A549 (cell line): ENCODE results near the gene POLR3G. TPM values are rescaled to one million over a fixed set of nuclear protein-coding genes. Genes with fewer than 3 reads are reported as not detected.
A peak's percentile ranks its signal among the peaks of the same experiment; 100 is the strongest.

Experiments used
- ATAC-seq, 2 experiments: fragments of 200-7000 bp in 1 of 2; fragments of >200 bp in 1 of 2; cut with Nextera tagmentation in 1 of 2; cut with Tn5 transposase in 1 of 2; 3 replicates each; pipeline versions ENCODE4 v1.8.0 to v1.9.1; 2018 to 2020; ENCODE audit warnings: mild to moderate bottlenecking in 1 of 2, moderate library complexity in 1 of 2
- CTCF ChIA-PET: fragments of 300-600 bp; sonication (Branson Sonifier 250); formaldehyde crosslinking; extraction: SDS; loops from one replicate; lab custom pipeline; 2021; ENCODE audit warnings: antibody characterized with exemption, inconsistent platforms; lab: Yijun Ruan, JAX
- POLR2A ChIA-PET: fragments of 350-600 bp; formaldehyde crosslinking; extraction: SDS; loops from one replicate; lab custom pipeline; 2021; ENCODE audit warnings: antibody characterized with exemption, inconsistent platforms; lab: Yijun Ruan, JAX
- DNase-seq, 2 experiments: peaks; one replicate each; pipeline versions ENCODE4 v3.0.0 to v3.0.0-alpha.2; 2011 to 2016; ENCODE audit warnings: low read depth in 1 of 2, low spot score in 1 of 2
- FAIRE-seq: peaks from 2 replicates; lab custom pipeline; 2011; peaks lifted over from hg19 to GRCh38; lab: Jason Lieb, UNC
- H3K27ac ChIP-seq, 2 experiments: fragments of >200 bp; sonication (Bioruptor Twin); formaldehyde crosslinking; 3 replicates each; pipeline ENCODE4 v1.5.1; 2016 to 2017
- H3K4me1 ChIP-seq: fragments of >200 bp; sonication (Bioruptor Twin); formaldehyde crosslinking; 3 replicates; pipeline ENCODE4 v1.6.1; 2016
- H3K4me2 ChIP-seq: fragments of >200 bp; sonication (Bioruptor Twin); formaldehyde crosslinking; 3 replicates; pipeline ENCODE4 v1.6.1; 2016
- H3K4me3 ChIP-seq: fragments of >200 bp; sonication (Bioruptor Twin); formaldehyde crosslinking; 3 replicates; pipeline ENCODE4 v1.5.1; 2016
- H3K9me3 ChIP-seq: fragments of >200 bp; sonication (Bioruptor Twin); formaldehyde crosslinking; 3 replicates; pipeline ENCODE4 v1.6.1; 2016
- BHLHE40 ChIP-seq: IDR thresholded peaks from 2 replicates; pipeline ENCODE4 v1.6.1; 2012; ENCODE audit warnings: low read depth, low read length, inconsistent platforms
- EHF ChIP-seq: fragments of 250-450 bp; sonication (Bioruptor Pico); IDR thresholded peaks from 2 replicates; pipeline ENCODE4 v1.5.0; 2020; ENCODE audit warnings: mild to moderate bottlenecking
- EP300 ChIP-seq, 2 experiments: fragments of >200 bp; sonication (Bioruptor Twin); formaldehyde crosslinking; IDR thresholded peaks; 2 replicates in 1 of 2; 3 replicates in 1 of 2; pipeline ENCODE4 v1.6.1; 2016 to 2017
- FOSB ChIP-seq: fragments of 250-450 bp; sonication (Bioruptor Pico); IDR thresholded peaks from 2 replicates; pipeline ENCODE4 v1.5.0; 2020; ENCODE audit warnings: mild to moderate bottlenecking, moderate library complexity
- FOSL2 ChIP-seq, 2 experiments: fragments of 450-650 bp in 1 of 2; fragments of >200 bp in 1 of 2; sonication (Bioruptor Twin) in 1 of 2; formaldehyde crosslinking; IDR thresholded peaks; 2 replicates each; pipeline versions ENCODE4 v1.5.0 to v1.6.1; 2016 to 2020; ENCODE audit warnings: mild to moderate bottlenecking in 1 of 2, moderate library complexity in 1 of 2
- HEYL ChIP-seq: fragments of 250-450 bp; sonication (Bioruptor Pico); IDR thresholded peaks from 2 replicates; pipeline ENCODE4 v1.8.0; 2021; ENCODE audit warnings: mild to moderate bottlenecking, moderate library complexity
- HOXA7 ChIP-seq: fragments of 250-450 bp; sonication (Bioruptor Pico); IDR thresholded peaks from 2 replicates; pipeline ENCODE4 v1.5.0; 2020; ENCODE audit warnings: mild to moderate bottlenecking, moderate library complexity
- HOXB5 ChIP-seq: fragments of 250-450 bp; sonication (Bioruptor Pico); IDR thresholded peaks from 2 replicates; pipeline ENCODE4 v1.5.0; 2020; ENCODE audit warnings: mild to moderate bottlenecking, moderate library complexity
- MAFK ChIP-seq: fragments of 450-650 bp; IDR thresholded peaks from 2 replicates; pipeline ENCODE4 v1.6.1; 2014; ENCODE audit not compliant: partially characterized antibody
- NR3C1 ChIP-seq: fragments of >200 bp; sonication (Bioruptor Twin); formaldehyde crosslinking; IDR thresholded peaks from 3 replicates; pipeline ENCODE4 v1.6.1; 2017
- POLR2AphosphoS2 ChIP-seq: conservative IDR thresholded peaks from 2 replicates; pipeline ENCODE4 v1.6.1; 2012; ENCODE audit warnings: low read length, improper control_type of control experiment, inconsistent platforms
- RAD21 ChIP-seq, 2 experiments: fragments of >200 bp in 1 of 2; sonication (Bioruptor Twin) in 1 of 2; formaldehyde crosslinking in 1 of 2; IDR thresholded peaks in 1 of 2; conservative IDR thresholded peaks in 1 of 2; 2 replicates in 1 of 2; 3 replicates in 1 of 2; pipeline ENCODE4 v1.6.1; 2012 to 2018; ENCODE audit warnings: inconsistent platforms in 1 of 2
- RARB ChIP-seq: fragments of 250-450 bp; sonication (Bioruptor Pico); IDR thresholded peaks from 2 replicates; pipeline ENCODE4 v1.8.0; 2021; ENCODE audit warnings: mild to moderate bottlenecking, moderate library complexity
- RCOR1 ChIP-seq: fragments of 150-350 bp; IDR thresholded peaks from 2 replicates; pipeline ENCODE4 v1.6.1; 2014; ENCODE audit warnings: antibody characterized with exemption, low read length, low read depth
- SMC3 ChIP-seq: fragments of >200 bp; sonication (Bioruptor Twin); formaldehyde crosslinking; IDR thresholded peaks from 3 replicates; pipeline ENCODE4 v1.6.1; 2018; ENCODE audit warnings: inconsistent platforms
- ZC3H11A ChIP-seq: fragments of 450-650 bp; IDR thresholded peaks from 2 replicates; pipeline ENCODE4 v1.6.1; 2014; ENCODE audit warnings: antibody characterized with exemption, mild to moderate bottlenecking
- ZFP36 ChIP-seq: fragments of 450-650 bp; IDR thresholded peaks from 2 replicates; pipeline ENCODE4 v1.6.1; 2014; ENCODE audit warnings: borderline replicate concordance; ENCODE audit not compliant: partially characterized antibody
- WGBS: methylation state at CpG from one replicate; pipeline ENCODE4 v1.1.6; 2017; ENCODE audit errors: missing lambda C conversion rate; 5-methylcytosine and 5-hydroxymethylcytosine counted together
- polyA plus RNA-seq, 4 experiments: library from polyadenylated mRNA; depleted of rRNA in 3 of 4; stranded (reverse); fragments of >200 nt; fragmentation: RNase III in 1 of 4; extraction: RNeasy Plus Mini Kit Qiagen cat#74134 plus additional on column Dnase treatment in 1 of 4; gene quantifications; 2 replicates in 3 of 4; 3 replicates in 1 of 4; pipeline ENCODE4 v1.2.3, GENCODE V29; 2011 to 2017
- TF ChIP-seq, protein P1 (sequence below): IDR thresholded peaks from 2 replicates; pipeline ENCODE4 v1.6.1; 2012
- TF ChIP-seq, protein P2 (sequence below): fragments of 150-350 bp; IDR thresholded peaks from 2 replicates; pipeline ENCODE4 v1.6.1; 2014; ENCODE audit warnings: low read depth, mild to moderate bottlenecking, low read length

The POLR3G gene
- polyA plus RNA-seq, 2 of the 4 experiments (the other 2 are of a cell fraction): 11.7 to 22.6 TPM

DNA sequence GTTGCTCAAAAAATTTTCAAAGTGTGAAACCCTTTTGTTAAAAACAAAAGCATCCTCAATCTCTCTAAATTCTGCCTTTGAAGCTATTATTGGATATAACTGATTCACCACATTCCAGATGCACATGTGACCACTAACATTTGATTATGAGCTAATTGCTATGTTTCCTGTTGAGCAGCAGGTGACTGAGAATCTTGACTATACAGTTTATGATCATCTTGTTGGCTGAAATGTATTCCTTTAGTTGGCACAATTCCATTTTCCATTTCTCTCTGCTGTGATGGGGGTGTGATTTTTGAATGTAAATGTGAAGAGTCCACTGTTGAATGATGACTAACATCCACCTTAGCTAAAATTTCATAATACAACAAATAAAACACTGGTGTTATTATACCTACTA is 44.0 kb downstream of the POLR3G start (continued):
- TF ChIP-seq FOSB (no peak), POLR2AphosphoS2 (no peak), HEYL (CRISPR knock-in tag) (no peak), BHLHE40 (no peak), HOXA7 (CRISPR knock-in tag) (no peak)

GRCh38 chr5:90519081-90519480 is 44.4 kb downstream of the POLR3G start:
- TF ChIP-seq FOSL2 (IDR thresholded peaks at IDR 0.05) (no peak), FOSL2 (CRISPR knock-in tag; IDR thresholded peaks at IDR 0.05) (no peak), EP300 (IDR thresholded peaks at IDR 0.05) (no peak), FOSB (no peak), RAD21 (conservative IDR thresholded peaks at IDR 0.05 in 1 of 2, IDR thresholded peaks at IDR 0.05 in 1 of 2) (no peak), MAFK (peak; percentile 44), EHF (CRISPR knock-in tag) (no peak)
- TF ChIP-seq, protein P1, sequence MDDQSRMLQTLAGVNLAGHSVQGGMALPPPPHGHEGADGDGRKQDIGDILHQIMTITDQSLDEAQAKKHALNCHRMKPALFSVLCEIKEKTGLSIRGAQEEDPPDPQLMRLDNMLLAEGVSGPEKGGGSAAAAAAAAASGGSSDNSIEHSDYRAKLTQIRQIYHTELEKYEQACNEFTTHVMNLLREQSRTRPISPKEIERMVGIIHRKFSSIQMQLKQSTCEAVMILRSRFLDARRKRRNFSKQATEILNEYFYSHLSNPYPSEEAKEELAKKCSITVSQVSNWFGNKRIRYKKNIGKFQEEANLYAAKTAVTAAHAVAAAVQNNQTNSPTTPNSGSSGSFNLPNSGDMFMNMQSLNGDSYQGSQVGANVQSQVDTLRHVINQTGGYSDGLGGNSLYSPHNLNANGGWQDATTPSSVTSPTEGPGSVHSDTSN: no peak
- Histone ChIP-seq H3K4me3 (no peak overlapping the region), H3K4me1 (peaks cover 17% of the 10 kb centered on the region; the same call in 1 of the 3 replicates), H3K9me3 (no peaks in the 10 kb centered on the region), H3K4me2 (peak overlapping the region; percentile 38), H3K27ac (peak overlapping the region in 1 of 2 experiments; percentile 25; a peak in 1 of 6 replicates)
- ChIA-PET POLR2A (no interaction called here), CTCF (interaction anchor here (1.2 to 2.6 kb wide), 2 partner anchors 11 kb away, joined by 3 to 9 read pairs; partner anchors contain the start of gene LYSMD3)
- ATAC-seq (peak in 1 of 2 experiments; percentile 32; a peak in 2 of 6 replicates), FAIRE-seq (no peak), DNase-seq (peak in 1 of 2 experiments; percentile 7)
- WGBS: 64% methylated on average over 7 of the region's 7 CpGs

DNA sequence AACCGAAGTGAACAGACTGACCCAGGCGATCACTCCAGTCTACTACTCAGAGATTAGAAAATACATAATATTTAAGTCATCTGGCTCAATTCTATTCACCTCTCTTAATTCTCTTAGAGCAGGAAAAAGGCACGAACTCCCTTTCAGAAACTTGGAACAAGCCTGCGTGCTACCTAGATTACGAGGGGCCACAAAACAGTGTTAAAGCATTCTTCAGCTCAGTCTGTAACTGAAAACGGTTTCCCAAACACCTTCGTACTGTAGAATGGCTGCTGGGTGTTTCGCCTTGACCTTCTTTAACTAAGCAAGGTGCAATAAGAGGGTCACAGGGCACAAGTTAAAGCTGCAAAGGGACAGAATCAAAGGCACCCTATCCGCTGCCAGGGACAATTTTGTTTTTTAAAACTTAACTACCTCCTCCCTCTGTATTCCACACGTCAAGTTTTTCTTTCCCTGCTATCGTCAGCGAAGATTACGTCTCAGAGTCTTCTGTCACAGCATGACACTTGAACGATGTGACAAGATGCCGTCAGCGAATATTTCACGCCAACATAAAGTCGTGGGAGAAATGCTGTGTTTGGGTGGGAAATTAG is 54.0 kb downstream of the POLR3G start:
- POLR2A ChIA-PET: interaction anchor here (2.5 to 3.1 kb wide), 2 partner anchors 55 to 119 kb away, joined by 13 read pairs; partner anchors contain the start of genes CETN3, MBLAC2 and POLR3G
- Histone ChIP-seq H3K27ac (peak overlapping the region; percentile 93), H3K4me3 (peak overlapping the region; percentile 95), H3K4me1 (peaks cover 21% of the 10 kb centered on the region), H3K9me3 (no peaks in the 10 kb centered on the region), H3K4me2 (peak overlapping the region; percentile 87)
- 6% methylated on average over 18 of the region's 18 CpGs for WGBS
- FAIRE-seq: no peak
- CTCF ChIA-PET: interaction anchor here (0.6 to 3.7 kb wide), 8 partner anchors 10 to 161 kb away, joined by 3 to 60 read pairs (median 3); no protein-coding TSS in a partner anchor
- ATAC-seq: peak; percentile 6; a peak in 4 of 6 replicates
- TF ChIP-seq HOXB5 (no peak), FOSL2 (IDR thresholded peaks at IDR 0.05) (no peak), FOSL2 (CRISPR knock-in tag; IDR thresholded peaks at IDR 0.05) (no peak), RAD21 (conservative IDR thresholded peaks at IDR 0.05 in 1 of 2, IDR thresholded peaks at IDR 0.05 in 1 of 2) (no peak), SMC3 (no peak), ZFP36 (no peak), NR3C1 (no peak), HEYL (CRISPR knock-in tag) (no peak), ZC3H11A (no peak), RARB (no peak), RCOR1 (no peak), EP300 (IDR thresholded peaks at IDR 0.05) (no peak)
- TF ChIP-seq, protein P2, sequence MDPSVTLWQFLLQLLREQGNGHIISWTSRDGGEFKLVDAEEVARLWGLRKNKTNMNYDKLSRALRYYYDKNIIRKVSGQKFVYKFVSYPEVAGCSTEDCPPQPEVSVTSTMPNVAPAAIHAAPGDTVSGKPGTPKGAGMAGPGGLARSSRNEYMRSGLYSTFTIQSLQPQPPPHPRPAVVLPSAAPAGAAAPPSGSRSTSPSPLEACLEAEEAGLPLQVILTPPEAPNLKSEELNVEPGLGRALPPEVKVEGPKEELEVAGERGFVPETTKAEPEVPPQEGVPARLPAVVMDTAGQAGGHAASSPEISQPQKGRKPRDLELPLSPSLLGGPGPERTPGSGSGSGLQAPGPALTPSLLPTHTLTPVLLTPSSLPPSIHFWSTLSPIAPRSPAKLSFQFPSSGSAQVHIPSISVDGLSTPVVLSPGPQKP: no peak
- peak in 1 of 2 experiments; percentile 13 for DNase-seq
